ENCODE results near the gene SMIM14.

The SMIM14 gene

DNA sequence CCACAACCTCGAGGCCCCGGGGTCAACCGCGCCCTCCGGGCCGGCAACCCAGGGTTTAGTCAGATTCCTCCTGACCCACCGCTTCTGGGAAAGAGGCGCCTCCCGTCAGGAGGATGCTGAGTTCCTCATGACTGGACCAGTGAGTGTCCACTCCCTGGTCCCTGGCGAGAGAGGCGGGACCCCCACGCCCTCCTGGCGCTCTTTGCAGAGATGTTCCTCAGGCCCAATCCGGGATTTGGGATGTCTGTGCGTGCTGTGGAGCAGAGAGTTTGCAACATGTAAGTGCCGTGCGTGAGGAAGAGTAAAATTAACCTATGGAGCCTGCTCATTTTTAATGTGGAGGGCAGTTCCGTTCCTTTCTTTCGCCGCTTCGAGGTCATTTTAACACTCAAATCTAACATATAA, 110.6 kb downstream of the SMIM14 start:
- TF ChIP-seq POLR2A (IDR thresholded peaks at IDR 0.05; ENCODE audit: extremely low read depth, insufficient read length) (no peak), MYC (IDR thresholded peaks at IDR 0.05; ENCODE audit: low read depth, low read length) (no peak)
- TF ChIP-seq, protein P1, sequence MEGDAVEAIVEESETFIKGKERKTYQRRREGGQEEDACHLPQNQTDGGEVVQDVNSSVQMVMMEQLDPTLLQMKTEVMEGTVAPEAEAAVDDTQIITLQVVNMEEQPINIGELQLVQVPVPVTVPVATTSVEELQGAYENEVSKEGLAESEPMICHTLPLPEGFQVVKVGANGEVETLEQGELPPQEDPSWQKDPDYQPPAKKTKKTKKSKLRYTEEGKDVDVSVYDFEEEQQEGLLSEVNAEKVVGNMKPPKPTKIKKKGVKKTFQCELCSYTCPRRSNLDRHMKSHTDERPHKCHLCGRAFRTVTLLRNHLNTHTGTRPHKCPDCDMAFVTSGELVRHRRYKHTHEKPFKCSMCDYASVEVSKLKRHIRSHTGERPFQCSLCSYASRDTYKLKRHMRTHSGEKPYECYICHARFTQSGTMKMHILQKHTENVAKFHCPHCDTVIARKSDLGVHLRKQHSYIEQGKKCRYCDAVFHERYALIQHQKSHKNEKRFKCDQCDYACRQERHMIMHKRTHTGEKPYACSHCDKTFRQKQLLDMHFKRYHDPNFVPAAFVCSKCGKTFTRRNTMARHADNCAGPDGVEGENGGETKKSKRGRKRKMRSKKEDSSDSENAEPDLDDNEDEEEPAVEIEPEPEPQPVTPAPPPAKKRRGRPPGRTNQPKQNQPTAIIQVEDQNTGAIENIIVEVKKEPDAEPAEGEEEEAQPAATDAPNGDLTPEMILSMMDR (IDR thresholded peaks at IDR 0.05; ENCODE audit: low read depth, low read length) = no peak
- TF ChIP-seq, protein P2, sequence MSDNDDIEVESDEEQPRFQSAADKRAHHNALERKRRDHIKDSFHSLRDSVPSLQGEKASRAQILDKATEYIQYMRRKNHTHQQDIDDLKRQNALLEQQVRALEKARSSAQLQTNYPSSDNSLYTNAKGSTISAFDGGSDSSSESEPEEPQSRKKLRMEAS (IDR thresholded peaks at IDR 0.05; ENCODE audit: low read depth, low read length) = no peak
- DNase-seq (ENCODE audit: low read depth) = no peak

DNA sequence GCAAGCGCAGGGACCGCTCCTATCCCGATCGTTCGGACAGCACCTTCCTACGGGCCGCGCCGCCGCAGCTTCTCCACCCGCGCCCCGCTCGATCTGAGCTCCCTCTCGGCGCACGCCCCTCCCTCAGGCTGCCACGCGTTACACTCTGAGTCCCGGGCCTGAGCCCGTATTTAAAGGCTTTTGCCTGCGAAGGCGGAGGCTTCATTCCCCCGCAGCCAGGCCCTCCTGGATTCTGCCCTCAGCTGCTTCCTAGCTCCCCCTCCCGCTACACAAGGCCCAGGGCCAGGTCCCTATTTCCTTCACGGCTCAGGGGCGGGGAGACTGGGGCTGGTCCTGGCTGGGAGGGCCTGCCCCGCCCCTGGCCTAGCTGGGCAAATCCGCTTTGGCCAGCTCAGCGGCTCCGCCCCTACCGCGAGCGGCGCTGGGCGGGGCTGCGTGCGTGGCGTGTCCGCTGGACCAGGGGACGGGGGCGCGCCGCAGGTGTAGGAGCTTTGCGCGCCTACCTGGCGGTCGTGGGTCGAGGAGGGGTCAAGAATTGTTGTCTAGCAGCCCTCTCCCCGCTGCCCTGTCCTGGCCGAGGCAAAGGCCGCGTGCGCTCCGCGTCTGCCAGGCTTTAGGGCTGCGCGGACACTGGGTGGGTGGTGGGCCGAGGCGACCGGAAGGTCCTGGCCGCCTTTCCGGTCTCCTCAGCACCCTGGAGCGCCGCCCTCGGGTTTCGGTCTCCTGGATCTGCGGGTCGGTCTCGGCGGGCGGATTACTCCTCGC, 111.2 kb downstream of the SMIM14 start, which contains the start of gene UGDH:
Gene UGDH, minus strand, starts transcription at position 144 of the 765 bp plus-strand sequence. CDS start 5,927 bp downstream, outside the sequence.
- peak; percentile 53 for TF ChIP-seq MYC (IDR thresholded peaks at IDR 0.05; ENCODE audit: low read depth, low read length)
- TF ChIP-seq, protein P2 (IDR thresholded peaks at IDR 0.05; ENCODE audit: low read depth, low read length) = peak; percentile 40; the same call in 1 of the 2 replicates
- peak; percentile 95 for TF ChIP-seq POLR2A (IDR thresholded peaks at IDR 0.05; ENCODE audit: extremely low read depth, insufficient read length)
- TF ChIP-seq, protein P1 (IDR thresholded peaks at IDR 0.05; ENCODE audit: low read depth, low read length) = no peak
- DNase-seq (ENCODE audit: low read depth) = peak; percentile 99

More for the DNA sequence above, 110.6 kb downstream of the SMIM14 start:
- peak overlapping the region; percentile 90 for H3K4me3 ChIP-seq (ENCODE audit: low read depth, low read length)

DNA sequence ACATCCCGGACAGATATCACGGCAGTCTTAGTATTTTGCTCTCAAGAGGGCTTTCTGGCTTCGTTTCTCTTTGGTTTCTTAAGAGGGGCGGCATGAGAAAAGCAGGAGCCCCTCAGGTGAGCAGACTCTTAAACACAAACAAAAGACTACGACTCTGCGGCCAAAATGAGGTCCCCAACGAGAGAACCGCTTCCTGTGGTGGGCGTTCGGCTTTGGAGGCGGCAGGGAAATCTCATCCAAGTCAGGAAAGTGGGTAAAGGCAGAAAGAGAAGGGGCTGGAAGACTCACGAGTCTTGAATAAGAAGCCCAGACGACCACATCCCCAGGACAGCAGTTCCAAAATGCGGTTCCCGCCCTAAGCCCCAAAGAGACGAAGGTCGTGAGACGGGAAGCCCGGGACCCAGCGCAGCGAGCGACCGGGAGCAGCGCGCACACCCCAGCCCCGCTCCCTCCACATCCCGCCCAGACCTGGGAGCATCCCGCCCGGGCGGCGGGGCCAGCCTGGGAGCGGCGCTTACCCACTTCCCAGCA, 111.8 kb downstream of the SMIM14 start:
- H3K4me3 ChIP-seq (ENCODE audit: low read depth, low read length) = peak overlapping the region; percentile 90
- TF ChIP-seq, protein P1 (IDR thresholded peaks at IDR 0.05; ENCODE audit: low read depth, low read length) = no peak
- no peak for TF ChIP-seq POLR2A (IDR thresholded peaks at IDR 0.05; ENCODE audit: extremely low read depth, insufficient read length)
- TF ChIP-seq, protein P2 (IDR thresholded peaks at IDR 0.05; ENCODE audit: low read depth, low read length) = peak; percentile 34; the same call in 1 of the 2 replicates
- peak; percentile 43; the same call in 1 of the 2 replicates for TF ChIP-seq MYC (IDR thresholded peaks at IDR 0.05; ENCODE audit: low read depth, low read length)
- no peak for DNase-seq (ENCODE audit: low read depth)

More for the DNA sequence above, 111.2 kb downstream of the SMIM14 start, which contains the start of gene UGDH:
- H3K4me3 ChIP-seq (ENCODE audit: low read depth, low read length) = peak within 1 kb of the TSS; percentile 90

DNA sequence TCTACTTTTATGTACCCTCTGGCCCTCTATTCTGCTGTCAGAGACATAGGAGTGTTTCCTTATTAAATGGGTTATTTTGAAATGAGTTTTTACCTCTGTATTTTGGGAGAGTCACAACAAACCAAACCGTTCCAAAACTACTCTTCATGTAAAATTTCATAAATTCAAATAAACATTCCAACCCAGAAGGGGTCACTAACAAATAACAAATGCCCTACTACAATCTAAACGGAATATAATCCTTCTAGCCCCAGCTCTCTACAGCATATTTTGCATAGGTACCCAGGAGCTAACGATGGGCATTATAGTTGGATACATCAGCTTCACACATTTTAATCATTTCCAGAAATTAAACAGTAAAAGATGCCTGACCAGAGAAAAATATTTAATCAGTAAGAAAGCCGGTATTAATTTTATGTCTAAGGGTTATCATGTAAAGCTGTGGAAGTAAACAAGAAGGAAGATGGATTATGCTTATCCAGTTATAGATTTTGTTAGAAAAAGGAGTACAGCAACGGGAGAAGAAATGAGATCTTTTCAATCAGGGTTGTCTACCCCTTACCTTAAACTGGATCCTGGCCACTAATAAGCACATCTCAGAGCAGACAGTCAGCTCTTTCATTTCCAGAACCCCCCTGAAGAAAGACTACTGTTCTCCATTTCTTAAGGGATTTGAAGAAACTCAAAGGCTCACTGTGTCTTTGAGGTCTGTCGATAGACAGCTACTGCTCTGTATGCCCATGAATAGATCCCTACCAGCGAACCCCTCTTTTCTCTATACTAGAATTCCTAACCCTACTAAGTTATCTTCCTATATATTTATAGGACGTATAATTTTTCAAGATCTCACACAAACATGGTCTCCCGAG, 112.6 kb downstream of the SMIM14 start:
- TF ChIP-seq, protein P1 (IDR thresholded peaks at IDR 0.05; ENCODE audit: low read depth, low read length) = no peak
- TF ChIP-seq POLR2A (IDR thresholded peaks at IDR 0.05; ENCODE audit: extremely low read depth, insufficient read length) (no peak), MYC (IDR thresholded peaks at IDR 0.05; ENCODE audit: low read depth, low read length) (no peak)
- TF ChIP-seq, protein P2 (IDR thresholded peaks at IDR 0.05; ENCODE audit: low read depth, low read length) = no peak
- peak overlapping the region; percentile 90 for H3K4me3 ChIP-seq (ENCODE audit: low read depth, low read length)
- no peak for DNase-seq (ENCODE audit: low read depth)
